ENCODE measurements around the gene XRCC2.

GRCh38 chr7:152668975-152669374 lies 7.0 kb downstream of the XRCC2 start:
- no peak for TF ChIP-seq CTCF (conservative IDR thresholded peaks at IDR 0.05; ENCODE audit: low read length)
- TF ChIP-seq EZH2phosphoT487 (IDR thresholded peaks at IDR 0.05; ENCODE audit: borderline replicate concordance, low read depth, low read length) = no peak

Data from OCI-LY7 (cell line).